NB4 (cell line): ENCODE results near the gene DEAF1.

Source experiments
- CTCF ChIP-seq: IDR thresholded peaks from one replicate; pipeline ENCODE4 v1.5.1; 2012; ENCODE audit warnings: low read depth, low read length
- MAX ChIP-seq: IDR thresholded peaks from 2 replicates; pipeline ENCODE4 v1.6.1; 2011; ENCODE audit warnings: low read depth, low read length
- POLR2A ChIP-seq: IDR thresholded peaks from 2 replicates; pipeline ENCODE4 v1.6.1; 2011; ENCODE audit warnings: mild to moderate bottlenecking; ENCODE audit not compliant: insufficient read length; ENCODE audit errors: extremely low read depth

GRCh38 chr11:596374-596773, 98.6 kb downstream of the DEAF1 start:
- no peak for TF ChIP-seq CTCF
- no peak for TF ChIP-seq POLR2A
- TF ChIP-seq MAX, result no peak
